Memory B cell (primary cell): ENCODE data around the gene STMN3.
"Not testable (repeated sequence)": the region's sequence is repeated elsewhere in the genome, so short reads cannot be mapped to it uniquely, and the experiment has no call there.

Source experiments
- ATAC-seq: fragments of 150-1000 bp; cut with Tn5 transposase; 2 replicates; pipeline ENCODE4 v1.10.0; 2021; ENCODE audit warnings: low read depth, mild to moderate bottlenecking, moderate library complexity
- DNase-seq, 2 donors: peaks; one replicate each; pipeline ENCODE4 v3.0.0; 2022; ENCODE audit warnings: low spot score in 2 of 2
- H3K27ac Mint-ChIP-seq: one replicate; pipeline ENCODE4 v1.8.0; 2022; ENCODE audit warnings: mild to moderate bottlenecking, moderate library complexity, mixed read lengths
- H3K27me3 Mint-ChIP-seq: one replicate; pipeline ENCODE4 v1.8.0; 2022; ENCODE audit warnings: mixed read lengths
- H3K36me3 Mint-ChIP-seq: one replicate; pipeline ENCODE4 v1.8.0; 2022; ENCODE audit warnings: mild to moderate bottlenecking, mixed read lengths
- H3K4me1 Mint-ChIP-seq: one replicate; pipeline ENCODE4 v1.8.0; 2022; ENCODE audit warnings: mixed read lengths
- H3K4me3 Mint-ChIP-seq: one replicate; pipeline ENCODE4 v1.8.0; 2022; ENCODE audit warnings: mild to moderate bottlenecking, moderate library complexity, mixed read lengths
- H3K9me3 Mint-ChIP-seq: one replicate; pipeline ENCODE4 v1.8.0; 2022; ENCODE audit warnings: mixed read lengths

STMN3 gene

DNA sequence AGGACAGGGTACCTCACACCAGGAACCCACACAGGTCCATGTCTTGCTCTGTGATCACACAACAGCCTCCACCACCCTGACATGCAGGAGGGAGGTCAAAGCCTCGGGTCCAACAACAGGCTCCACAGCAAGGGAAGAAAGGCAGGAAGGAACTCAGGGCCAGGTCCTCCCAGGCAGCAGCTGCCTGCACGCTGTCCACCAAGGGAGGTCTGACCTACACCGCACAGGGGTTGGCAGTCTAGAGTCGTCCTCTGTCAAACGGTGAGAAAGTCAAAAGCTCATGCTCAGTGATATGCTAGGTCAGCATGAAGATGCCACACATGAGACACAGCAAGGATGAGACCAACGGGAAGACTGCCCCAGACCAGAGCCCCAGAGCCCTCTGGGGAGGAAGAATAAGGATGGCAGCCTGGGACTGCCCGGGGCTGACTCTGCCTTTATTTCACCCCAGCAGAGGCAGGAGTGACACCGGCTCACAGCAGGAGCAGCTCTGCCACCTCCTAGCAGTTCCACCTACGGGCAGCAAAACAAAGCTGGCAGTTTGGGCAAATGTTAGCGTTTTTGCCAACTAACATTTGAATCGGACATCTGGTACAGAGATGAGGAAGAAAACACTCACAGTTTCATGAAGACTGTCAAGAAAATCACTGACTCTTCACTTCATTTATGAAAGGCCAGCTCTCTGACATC, 34.8 kb downstream of the STMN3 start:
- Mint-ChIP-seq H3K4me3 (no peak overlapping the region), H3K9me3 (no peaks in the 10 kb centered on the region), H3K4me1 (peaks cover 26% of the 10 kb centered on the region), H3K27ac (no peak overlapping the region), H3K27me3 (no peaks in the 10 kb centered on the region), H3K36me3 (peaks cover 20% of the 10 kb centered on the region)
- DNase-seq, result no peak
- ATAC-seq, result no peak

DNA sequence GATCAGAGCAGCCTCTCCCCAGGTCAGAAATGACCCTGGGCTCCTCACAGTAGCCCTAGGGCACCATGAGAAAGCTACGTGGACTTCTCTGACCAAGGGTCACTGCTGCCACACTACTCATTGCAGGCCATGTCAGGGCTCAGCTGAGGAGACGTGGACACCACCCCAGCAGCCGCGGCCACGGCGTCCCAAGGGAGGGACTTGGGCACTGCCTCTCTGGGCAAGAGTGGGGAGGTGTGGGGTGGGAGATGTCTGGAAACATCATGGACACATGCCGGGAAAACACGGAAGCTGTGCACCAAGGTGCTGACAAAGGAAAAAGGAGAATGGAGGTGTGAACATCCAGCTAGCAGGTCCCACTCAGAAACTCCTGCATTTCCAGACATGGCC, 35.4 kb downstream of the STMN3 start:
- no peak overlapping the region for H3K4me3 Mint-ChIP-seq
- DNase-seq (no peak), ATAC-seq (no peak)
- no peaks in the 10 kb centered on the region for H3K9me3 Mint-ChIP-seq
- H3K36me3 Mint-ChIP-seq, result peaks cover 18% of the 10 kb centered on the region
- no peaks in the 10 kb centered on the region for H3K27me3 Mint-ChIP-seq
- peaks cover 26% of the 10 kb centered on the region for H3K4me1 Mint-ChIP-seq
- no peak overlapping the region for H3K27ac Mint-ChIP-seq

DNA sequence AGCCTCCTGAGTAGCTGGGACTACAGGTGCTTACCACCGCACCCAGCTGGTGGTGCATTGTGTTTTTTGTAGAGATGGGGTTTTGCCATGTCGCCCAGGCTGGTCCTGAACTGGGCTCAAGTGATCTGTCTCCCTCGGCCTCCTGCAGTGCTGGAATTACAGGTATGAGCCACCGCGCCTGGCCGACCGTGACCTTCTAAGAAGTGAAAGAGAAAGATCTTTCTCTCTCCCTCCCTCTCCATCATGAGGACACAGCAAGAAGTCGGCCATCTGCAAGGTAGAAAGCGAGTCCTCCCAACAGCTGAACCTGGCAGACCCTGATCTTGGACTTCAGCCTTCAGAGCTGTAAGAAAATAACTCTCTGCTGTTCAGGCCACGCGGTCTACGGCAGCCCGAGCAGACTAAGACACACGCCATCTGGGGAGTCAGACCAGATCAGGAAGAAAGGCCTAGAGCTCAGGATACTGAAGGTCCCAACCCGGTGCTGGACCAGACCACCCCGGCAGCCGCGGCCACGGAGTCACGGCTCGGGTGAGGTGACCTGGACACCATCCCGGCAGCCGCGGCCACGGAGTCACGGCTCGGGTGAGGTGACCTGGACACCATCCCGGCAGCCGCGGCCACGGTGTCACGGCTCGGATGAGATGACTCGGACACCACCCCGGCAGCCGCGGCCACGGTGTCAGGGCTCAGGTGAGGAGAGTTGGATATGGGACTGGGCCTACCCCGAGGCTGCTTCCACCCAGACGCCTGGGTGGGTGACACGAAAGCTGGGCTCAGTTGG, 35.9 kb downstream of the STMN3 start:
- peak; percentile 27 for ATAC-seq
- H3K27ac Mint-ChIP-seq, result no peak overlapping the region

DNA sequence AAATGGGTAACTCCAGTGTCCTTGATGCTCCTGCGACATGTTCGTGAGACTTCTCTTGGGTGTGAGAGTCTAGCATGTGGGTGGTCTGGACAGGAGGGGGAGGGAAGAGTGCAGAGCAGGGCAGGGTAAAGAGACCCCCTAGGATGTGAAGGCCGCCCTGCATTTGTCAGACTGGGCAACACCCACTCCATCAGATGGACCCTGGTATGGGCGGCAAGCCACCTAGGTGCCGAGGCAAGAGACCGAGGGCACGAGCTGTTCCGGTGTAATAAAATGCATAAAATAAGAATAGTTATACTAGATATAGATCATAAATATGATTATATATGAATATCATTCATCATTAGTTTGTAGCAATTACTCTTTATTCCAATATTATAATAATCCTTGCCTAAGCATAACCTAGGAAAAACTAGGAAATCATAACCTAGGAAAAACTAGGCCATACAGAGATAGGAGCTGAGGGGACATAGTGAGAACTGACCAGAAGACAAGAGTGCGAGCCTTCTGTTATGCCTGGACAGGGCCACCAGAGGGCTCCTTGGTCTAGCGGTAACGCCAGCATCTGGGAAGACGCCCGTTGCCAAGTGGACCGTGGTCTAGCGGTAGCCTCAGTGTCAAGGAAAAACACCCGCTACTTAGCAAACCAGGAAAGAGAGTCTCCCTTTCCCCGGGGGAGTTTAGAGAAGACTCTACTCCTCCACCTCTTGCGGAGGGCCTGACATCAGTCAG, 39.2 kb downstream of the STMN3 start:
- H3K36me3 Mint-ChIP-seq, result peaks cover 15% of the 10 kb centered on the region
- peaks cover 13% of the 10 kb centered on the region for H3K4me1 Mint-ChIP-seq
- H3K9me3 Mint-ChIP-seq, H3K27me3 Mint-ChIP-seq, H3K27ac Mint-ChIP-seq, ATAC-seq, DNase-seq, H3K4me3 Mint-ChIP-seq: not testable (repeated sequence)

More for the DNA sequence above, 35.9 kb downstream of the STMN3 start:
- DNase-seq, result no peak
- no peaks in the 10 kb centered on the region for H3K27me3 Mint-ChIP-seq
- no peak overlapping the region for H3K4me3 Mint-ChIP-seq
- peaks cover 15% of the 10 kb centered on the region for H3K36me3 Mint-ChIP-seq
- H3K9me3 Mint-ChIP-seq, result no peaks in the 10 kb centered on the region
- peaks cover 20% of the 10 kb centered on the region for H3K4me1 Mint-ChIP-seq

DNA sequence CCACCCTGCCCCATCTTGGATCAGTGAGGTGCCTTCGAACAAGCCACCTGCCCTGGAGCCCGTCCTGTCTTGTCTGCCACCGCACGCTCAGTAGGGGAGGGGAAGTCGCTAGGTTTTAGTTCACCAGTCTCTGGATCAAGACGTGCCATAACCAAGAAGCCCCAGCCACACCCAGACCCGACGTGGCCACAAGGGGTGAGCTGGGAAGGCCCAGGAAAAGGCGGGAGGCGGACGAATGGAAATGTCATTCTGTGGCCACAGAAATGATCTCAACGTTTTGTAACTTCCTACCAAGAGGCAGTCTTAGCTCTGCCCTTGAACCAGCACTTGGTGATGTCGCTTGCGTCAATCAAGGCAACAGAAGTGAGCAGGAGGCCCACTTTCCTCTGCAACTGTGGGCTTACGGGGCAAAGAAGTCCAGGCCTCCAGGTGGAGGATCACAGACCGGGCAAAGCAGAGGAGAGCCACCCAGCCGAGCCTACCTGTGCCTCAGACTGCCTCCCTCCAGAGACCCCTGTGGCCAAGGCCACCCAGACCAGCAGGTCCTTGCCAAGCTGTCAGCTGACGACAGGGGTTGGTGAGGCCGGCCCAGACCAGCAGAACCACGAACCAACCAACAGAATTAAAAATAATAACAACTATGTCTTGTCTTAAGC, 40.8 kb downstream of the STMN3 start:
- ATAC-seq, result no peak
- H3K4me3 Mint-ChIP-seq, result no peak overlapping the region
- DNase-seq, result no peak
- H3K9me3 Mint-ChIP-seq, result no peaks in the 10 kb centered on the region
- H3K27ac Mint-ChIP-seq, result no peak overlapping the region
- no peaks in the 10 kb centered on the region for H3K27me3 Mint-ChIP-seq
- H3K36me3 Mint-ChIP-seq, result peaks cover 12% of the 10 kb centered on the region
- H3K4me1 Mint-ChIP-seq, result peaks cover 9% of the 10 kb centered on the region

DNA sequence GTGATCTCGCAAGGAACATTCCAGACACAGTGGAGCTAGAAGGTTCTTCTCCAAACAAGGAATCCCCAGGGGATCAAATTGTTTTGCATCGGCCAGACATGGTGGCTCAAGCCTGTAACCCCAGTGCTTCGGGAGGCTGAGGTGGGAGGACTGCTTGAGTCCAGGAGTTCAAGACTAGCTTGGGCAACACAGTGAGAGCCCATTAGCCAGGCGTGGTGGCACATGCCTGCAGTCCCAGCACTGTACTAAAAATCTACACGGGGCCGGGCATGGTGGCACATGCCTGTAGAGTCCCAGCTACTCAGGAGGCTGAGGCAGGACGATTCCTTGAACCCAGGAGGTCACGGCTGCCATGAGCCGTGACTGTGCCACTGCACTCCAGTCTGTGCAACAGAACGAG, 41.6 kb downstream of the STMN3 start:
- no peak overlapping the region for H3K4me3 Mint-ChIP-seq
- H3K4me1 Mint-ChIP-seq, result peaks cover 11% of the 10 kb centered on the region
- ATAC-seq, result no peak
- H3K9me3 Mint-ChIP-seq, result no peaks in the 10 kb centered on the region
- no peak for DNase-seq
- H3K27ac Mint-ChIP-seq, result no peak overlapping the region
- peaks cover 10% of the 10 kb centered on the region for H3K36me3 Mint-ChIP-seq
- no peaks in the 10 kb centered on the region for H3K27me3 Mint-ChIP-seq

DNA sequence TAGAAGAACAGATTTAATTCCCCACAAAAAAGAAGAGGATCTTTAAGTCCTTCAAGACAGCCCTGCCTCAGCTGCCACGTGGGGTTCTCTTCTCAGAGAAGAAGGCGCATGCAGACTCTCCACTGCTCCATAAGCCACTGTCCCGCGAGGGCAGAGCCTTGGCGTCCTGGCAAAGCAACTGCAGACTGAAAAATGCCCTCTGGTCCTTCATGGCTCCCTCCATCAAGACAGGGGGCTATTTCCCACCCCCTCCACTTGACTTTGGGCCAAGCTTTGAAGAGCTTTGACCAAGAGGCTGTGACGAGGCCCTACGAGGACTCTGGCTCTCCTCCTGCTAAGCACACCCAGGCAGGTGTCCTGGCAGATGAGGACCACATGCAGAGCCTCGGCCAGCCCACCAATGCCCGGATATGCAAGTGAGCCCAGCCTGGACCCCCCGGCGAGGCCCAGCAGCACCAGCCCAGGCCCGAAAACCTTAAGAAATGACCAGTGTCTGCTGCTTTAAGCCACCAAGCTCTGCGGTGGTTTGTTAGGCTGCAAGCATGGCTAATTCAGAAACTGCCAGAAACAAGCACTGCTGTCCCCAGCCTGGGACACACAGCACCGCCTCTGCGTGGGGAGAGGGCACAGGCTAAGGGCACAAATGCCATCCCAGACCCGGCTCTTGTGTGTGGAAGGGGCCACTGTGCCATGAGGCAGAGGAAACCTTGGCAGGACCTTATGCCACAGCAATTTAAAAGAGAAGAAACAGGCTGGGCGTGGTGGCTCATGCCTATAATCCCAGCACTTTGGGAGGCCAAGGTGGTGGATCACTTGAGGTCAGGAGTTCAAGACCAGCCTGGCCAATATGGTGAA, 42.4 kb downstream of the STMN3 start:
- ATAC-seq (no peak), DNase-seq (no peak)
- no peak overlapping the region for H3K27ac Mint-ChIP-seq
- peaks cover 12% of the 10 kb centered on the region for H3K4me1 Mint-ChIP-seq
- no peaks in the 10 kb centered on the region for H3K27me3 Mint-ChIP-seq
- H3K4me3 Mint-ChIP-seq, result no peak overlapping the region
- no peaks in the 10 kb centered on the region for H3K9me3 Mint-ChIP-seq
- H3K36me3 Mint-ChIP-seq, result peaks cover 7% of the 10 kb centered on the region

DNA sequence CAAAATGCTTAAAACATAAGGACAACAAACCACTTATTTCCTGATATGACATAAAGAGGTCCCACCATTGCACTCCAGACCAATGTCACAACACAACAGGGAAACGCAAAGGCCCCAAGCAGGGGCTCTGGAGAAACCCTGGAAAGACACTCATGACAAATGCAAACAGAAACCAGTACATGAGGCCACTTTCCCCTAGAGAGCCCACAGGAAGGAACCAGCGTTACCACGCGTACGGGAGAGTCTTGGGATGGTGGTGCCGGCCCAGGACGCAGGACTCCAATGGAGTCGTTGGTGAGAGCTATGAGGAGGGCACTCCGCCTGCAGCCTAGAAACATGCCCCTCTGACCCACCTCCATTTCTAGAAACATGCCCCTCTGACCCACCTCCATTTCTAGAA, 46.5 kb downstream of the STMN3 start:
- no peak overlapping the region for H3K4me3 Mint-ChIP-seq
- no peak overlapping the region for H3K27ac Mint-ChIP-seq
- H3K27me3 Mint-ChIP-seq, result no peaks in the 10 kb centered on the region
- peaks cover 12% of the 10 kb centered on the region for H3K36me3 Mint-ChIP-seq
- no peak for ATAC-seq
- H3K4me1 Mint-ChIP-seq, result peaks cover 12% of the 10 kb centered on the region
- H3K9me3 Mint-ChIP-seq, result no peaks in the 10 kb centered on the region
- DNase-seq, result no peak

DNA sequence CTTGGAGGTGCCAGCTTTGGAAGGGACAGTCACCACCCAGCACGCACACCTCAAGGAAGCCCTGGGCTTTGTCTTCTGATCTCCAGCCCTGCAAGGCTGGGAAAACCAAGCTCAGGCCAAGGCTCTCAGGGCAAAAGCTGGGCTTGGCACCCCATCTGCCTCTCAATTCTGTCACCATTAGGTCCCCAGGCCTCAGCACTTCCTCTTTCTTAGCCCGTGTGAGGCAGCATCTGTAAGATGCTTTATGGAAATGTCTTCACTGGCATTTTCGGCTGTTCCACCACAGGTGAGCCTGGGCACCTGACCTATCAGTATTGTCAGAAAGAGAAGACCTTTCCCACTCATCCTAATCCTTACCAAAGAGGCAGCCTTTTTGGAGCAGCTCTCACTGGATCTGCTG, 50.9 kb downstream of the STMN3 start:
- no peaks in the 10 kb centered on the region for H3K27me3 Mint-ChIP-seq
- peak; percentile 64 for ATAC-seq
- peaks cover 20% of the 10 kb centered on the region for H3K36me3 Mint-ChIP-seq
- peaks cover 12% of the 10 kb centered on the region for H3K4me1 Mint-ChIP-seq
- H3K27ac Mint-ChIP-seq, result no peak overlapping the region
- DNase-seq, result no peak
- H3K9me3 Mint-ChIP-seq, result no peaks in the 10 kb centered on the region
- no peak overlapping the region for H3K4me3 Mint-ChIP-seq

DNA sequence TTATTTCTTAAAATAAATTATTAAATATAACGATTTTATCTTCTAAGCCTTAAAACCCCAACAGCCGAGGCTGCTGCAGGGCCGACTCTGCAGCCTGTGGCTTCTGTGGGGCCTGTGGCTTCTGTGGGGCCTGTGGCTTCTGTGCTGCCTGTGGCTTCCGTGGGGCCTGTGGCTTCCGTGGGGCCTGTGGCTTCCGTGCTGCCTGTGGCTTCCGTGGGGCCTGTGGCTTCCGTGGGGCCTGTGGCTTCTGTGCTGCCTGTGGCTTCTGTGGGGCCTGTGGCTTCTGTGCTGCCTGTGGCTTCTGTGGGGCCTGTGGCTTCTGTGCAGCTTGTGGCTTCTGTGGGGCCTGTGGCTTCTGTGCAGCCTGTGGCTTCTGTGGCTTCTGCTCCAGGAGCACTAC, 51.5 kb downstream of the STMN3 start:
- not testable (repeated sequence) for H3K27me3 Mint-ChIP-seq, ATAC-seq, H3K9me3 Mint-ChIP-seq, H3K27ac Mint-ChIP-seq, H3K4me1 Mint-ChIP-seq, H3K4me3 Mint-ChIP-seq, DNase-seq
- H3K36me3 Mint-ChIP-seq, result peaks cover 20% of the 10 kb centered on the region

DNA sequence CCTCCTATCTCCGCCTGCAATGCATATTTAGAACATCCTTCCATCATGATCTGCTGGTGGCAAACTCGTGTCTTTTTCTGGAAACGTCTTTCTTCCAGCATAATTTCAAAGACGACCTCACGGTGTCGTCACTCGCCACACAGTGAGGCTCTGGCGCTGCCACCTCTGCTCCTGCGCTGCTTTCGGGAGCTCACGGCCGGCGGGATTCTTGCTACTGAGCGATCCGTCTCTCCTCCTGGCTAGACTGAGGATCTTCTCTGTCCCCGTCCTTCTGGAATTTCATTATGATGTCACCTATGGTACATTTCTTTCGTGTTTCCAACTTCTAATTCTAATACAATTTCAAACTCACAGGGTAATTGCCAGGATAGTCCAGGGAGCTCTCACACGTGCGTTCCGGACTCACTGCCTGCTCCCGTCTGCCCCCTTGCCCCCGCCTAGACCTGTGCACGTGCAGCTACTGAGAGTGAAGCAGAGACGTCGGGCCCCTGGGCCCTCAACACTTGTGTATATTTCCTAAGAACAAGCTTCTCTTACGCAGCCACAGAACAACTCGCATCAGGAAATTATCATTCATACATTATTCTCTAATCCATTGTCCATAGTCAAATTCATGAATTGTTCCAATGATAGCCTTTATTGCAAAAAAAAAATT, 53.7 kb downstream of the STMN3 start:
- Mint-ChIP-seq H3K36me3 (peaks cover 23% of the 10 kb centered on the region), H3K4me3 (no peak overlapping the region), H3K27ac (peak overlapping the region; percentile 18), H3K27me3 (no peaks in the 10 kb centered on the region), H3K9me3 (no peaks in the 10 kb centered on the region), H3K4me1 (peaks cover 7% of the 10 kb centered on the region)
- no peak for DNase-seq
- no peak for ATAC-seq

DNA sequence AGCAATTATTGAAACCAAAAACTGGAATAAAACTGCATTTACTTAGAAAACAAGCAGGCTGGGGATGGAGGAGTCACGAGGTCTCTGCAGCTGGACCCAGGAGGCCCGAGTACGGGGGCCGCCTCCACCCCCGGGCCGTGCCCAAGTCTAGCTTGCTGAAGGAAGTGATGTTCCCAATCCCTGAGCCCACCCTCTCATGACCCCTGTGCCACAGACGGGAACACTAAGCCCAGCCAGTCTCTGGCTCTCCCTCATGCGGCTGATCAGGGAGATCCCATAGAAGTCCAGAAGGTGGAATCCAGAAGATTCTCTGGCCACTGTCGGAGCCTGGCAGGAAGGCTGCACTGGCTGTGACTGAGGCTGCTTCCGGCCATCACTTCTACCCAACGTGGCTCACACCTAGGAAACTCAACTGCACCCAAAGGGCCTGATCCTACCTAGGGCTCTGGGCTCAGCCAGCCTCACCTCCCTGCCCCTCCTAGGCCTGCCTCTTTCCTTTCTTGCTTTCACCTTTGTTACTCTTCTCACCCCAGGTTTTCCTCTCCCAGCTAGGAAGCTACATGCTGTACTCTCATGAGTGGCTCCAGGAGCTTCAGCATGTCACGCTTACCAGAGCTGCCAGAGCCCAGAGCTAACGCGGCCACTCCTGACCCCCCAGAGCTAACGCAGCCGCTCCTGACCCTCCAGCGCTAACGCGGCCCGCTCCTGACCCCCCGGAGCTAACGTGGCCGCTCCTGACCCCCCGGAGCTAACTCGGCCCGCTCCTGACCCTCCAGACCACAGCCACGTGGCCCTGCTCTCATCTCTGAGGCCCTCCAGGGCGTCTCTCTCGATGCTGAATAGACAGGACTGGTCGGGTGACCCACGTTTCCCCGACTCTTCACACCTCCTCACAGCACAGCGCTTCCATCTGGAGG, 54.5 kb downstream of the STMN3 start:
- no peak overlapping the region for H3K4me3 Mint-ChIP-seq
- peaks cover 7% of the 10 kb centered on the region for H3K4me1 Mint-ChIP-seq
- ATAC-seq (no peak), DNase-seq (no peak)
- H3K36me3 Mint-ChIP-seq, result peaks cover 23% of the 10 kb centered on the region
- H3K27me3 Mint-ChIP-seq, result no peaks in the 10 kb centered on the region
- peak overlapping the region; percentile 18 for H3K27ac Mint-ChIP-seq
- H3K9me3 Mint-ChIP-seq, result no peaks in the 10 kb centered on the region
